Stimulated activated CD8-positive, alpha-beta memory T cell treated with anti-CD3 and anti-CD28 coated beads, Interleukin-12 subunit alpha, Interleukin-12 subunit beta, amount 100 ng/mL, for 4 hours (primary cell): Measurements from ENCODE around the gene ACKR1.

Experiments used
- DNase-seq: peaks from one replicate; pipeline ENCODE4 v3.0.0-alpha.2; 2020; ENCODE audit warnings: low read depth

Gene ACKR1

GRCh38 chr1:159222075-159222865 lies 17.6 kb downstream of the ACKR1 start:
- DNase-seq: no peak

GRCh38 chr1:159223004-159223403 lies 18.3 kb downstream of the ACKR1 start:
- no peak for DNase-seq

GRCh38 chr1:159228554-159228953 lies 23.9 kb downstream of the ACKR1 start:
- DNase-seq: no peak

GRCh38 chr1:159229260-159229885 lies 24.7 kb downstream of the ACKR1 start:
- no peak for DNase-seq

GRCh38 chr1:159229896-159230295 lies 25.2 kb downstream of the ACKR1 start:
- DNase-seq: no peak

GRCh38 chr1:159239551-159240220 lies 35.0 kb downstream of the ACKR1 start:
- no peak for DNase-seq

- no peak for DNase-seq
Measured at GRCh38 chr1:159247266-159247665, 42.6 kb downstream of the ACKR1 start.

GRCh38 chr1:159248311-159248710 lies 43.6 kb downstream of the ACKR1 start:
- no peak for DNase-seq

GRCh38 chr1:159250638-159251216 lies 46.1 kb downstream of the ACKR1 start:
- DNase-seq: no peak
